ENCODE measurements around the gene FARSA. TPM values are rescaled to one million over a fixed set of nuclear protein-coding genes. Genes with fewer than 3 reads are reported as not detected.

Gene FARSA
- total RNA-seq, 1 experiment from 2014 or later, result 122 TPM

Other genes starting within 250 kb of the FARSA start
- not detected in 2 replicates for gene GNG14, start 245.7 kb downstream of the FARSA start, total RNA-seq (2014; rRNA removed; shearing (Covaris generic))
- gene FBXW9, start 237.1 kb downstream of the FARSA start, total RNA-seq (2014; rRNA removed; shearing (Covaris generic)), result 14.2 and 14.6 TPM in 2 replicates
- 18.2 and 24.0 TPM in 2 replicates for gene TNPO2, start 209.8 kb downstream of the FARSA start, total RNA-seq (2014; rRNA removed; shearing (Covaris generic))
- gene TRIR, start 199.0 kb downstream of the FARSA start, total RNA-seq (2014; rRNA removed; shearing (Covaris generic)), result 274 and 313 TPM in 2 replicates
- gene GET3, start 196.2 kb downstream of the FARSA start, total RNA-seq (2014; rRNA removed; shearing (Covaris generic)), result 78.9 and 111 TPM in 2 replicates
- not detected in 2 replicates for gene BEST2, start 181.9 kb downstream of the FARSA start, total RNA-seq (2014; rRNA removed; shearing (Covaris generic))
- 5.1 and 11.0 TPM in 2 replicates for gene HOOK2, start 158.2 kb downstream of the FARSA start, total RNA-seq (2014; rRNA removed; shearing (Covaris generic))
- gene JUNB, start 142.2 kb downstream of the FARSA start, total RNA-seq (2014; rRNA removed; shearing (Covaris generic)), result 61.6 and 66.6 TPM in 2 replicates
- gene PRDX2, start 131.9 kb downstream of the FARSA start, total RNA-seq (2014; rRNA removed; shearing (Covaris generic)), result 81.7 and 99.3 TPM in 2 replicates
- not detected in 2 replicates for gene THSD8, start 131.6 kb downstream of the FARSA start, total RNA-seq (2014; rRNA removed; shearing (Covaris generic))
- 75.8 and 76.9 TPM in 2 replicates for gene RNASEH2A, start 127.1 kb downstream of the FARSA start, total RNA-seq (2014; rRNA removed; shearing (Covaris generic))
- not detected in 2 replicates for gene RTBDN, start 99.1 kb downstream of the FARSA start, total RNA-seq (2014; rRNA removed; shearing (Covaris generic))
- gene MAST1, start 95.2 kb downstream of the FARSA start, total RNA-seq (2014; rRNA removed; shearing (Covaris generic)), result 0.11 and 0.57 TPM in 2 replicates
- gene DNASE2, start 52.3 kb downstream of the FARSA start, total RNA-seq (2014; rRNA removed; shearing (Covaris generic)), result 13.7 and 19.3 TPM in 2 replicates
- not detected in 2 replicates for gene KLF1, start 46.5 kb downstream of the FARSA start, total RNA-seq (2014; rRNA removed; shearing (Covaris generic))
- gene GCDH, start 42.6 kb downstream of the FARSA start, total RNA-seq (2014; rRNA removed; shearing (Covaris generic)), result 47.0 and 91.3 TPM in 2 replicates
- gene SYCE2, start 14.4 kb downstream of the FARSA start, total RNA-seq (2014; rRNA removed; shearing (Covaris generic)), result 0.63 TPM in 1 of 2 replicates, not detected in the other
- gene CALR, start 4.9 kb upstream of the FARSA start, total RNA-seq (2014; rRNA removed; shearing (Covaris generic)), result 961 and 1,048 TPM in 2 replicates
- gene RAD23A, start 12.2 kb upstream of the FARSA start, total RNA-seq (2014; rRNA removed; shearing (Covaris generic)), result 125 and 151 TPM in 2 replicates
- 75.8 and 80.8 TPM in 2 replicates for gene GADD45GIP1, start 23.5 kb upstream of the FARSA start, total RNA-seq (2014; rRNA removed; shearing (Covaris generic))
- not detected in 2 replicates for gene DAND5, start 35.9 kb upstream of the FARSA start, total RNA-seq (2014; rRNA removed; shearing (Covaris generic))
- 8.3 and 9.9 TPM in 2 replicates for gene NFIX, start 61.8 kb upstream of the FARSA start, total RNA-seq (2014; rRNA removed; shearing (Covaris generic))
- gene LYL1, start 169.1 kb upstream of the FARSA start, total RNA-seq (2014; rRNA removed; shearing (Covaris generic)), result 0.24 and 0.34 TPM in 2 replicates
- gene TRMT1, start 183.0 kb upstream of the FARSA start, total RNA-seq (2014; rRNA removed; shearing (Covaris generic)), result 61.6 and 67.5 TPM in 2 replicates
- 50.6 and 51.2 TPM in 2 replicates for gene NACC1, start 184.6 kb upstream of the FARSA start, total RNA-seq (2014; rRNA removed; shearing (Covaris generic))
- gene STX10, start 216.7 kb upstream of the FARSA start, total RNA-seq (2014; rRNA removed; shearing (Covaris generic)), result 88.8 and 89.8 TPM in 2 replicates
- 23.7 and 27.3 TPM in 2 replicates for gene IER2, start 216.7 kb upstream of the FARSA start, total RNA-seq (2014; rRNA removed; shearing (Covaris generic))